Lower leg skin (tissue), 3 donors: ENCODE results near the gene CELF2.

Experiments used
- CTCF ChIP-seq, 3 donors: fragments of 450-650 bp; IDR thresholded peaks; one replicate each; pipeline ENCODE4 v1.5.1; 2016; ENCODE audit warnings: antibody characterized with exemption in 3 of 3, mild to moderate bottlenecking in 3 of 3, moderate library complexity in 2 of 3
- POLR2A ChIP-seq, 2 donors: fragments of 450-650 bp; IDR thresholded peaks; one replicate each; pipeline ENCODE4 v1.6.1; 2016 to 2017; ENCODE audit warnings: antibody characterized with exemption in 2 of 2, mild to moderate bottlenecking in 1 of 2, moderate library complexity in 1 of 2

DNA sequence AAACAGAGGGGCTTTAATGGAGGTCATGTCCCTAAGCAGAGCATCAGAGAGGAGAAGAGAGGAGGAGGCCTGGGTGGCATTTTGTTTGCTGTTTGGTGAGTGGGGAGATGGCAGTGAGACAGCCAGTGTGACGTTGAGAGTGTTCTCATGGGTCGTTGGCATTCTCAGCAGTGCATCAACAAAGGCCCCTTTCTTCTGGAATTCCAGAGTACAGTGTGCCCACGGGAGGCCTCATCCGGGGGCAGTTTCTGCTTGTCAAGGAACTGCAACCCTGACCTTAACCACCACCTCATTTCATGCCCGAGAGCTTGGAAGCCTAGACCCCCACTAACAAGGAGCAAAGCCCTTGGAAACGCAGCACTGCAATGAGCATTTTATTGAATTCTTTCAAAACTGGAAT is 92.9 kb downstream of the CELF2 start:
- no peak for TF ChIP-seq POLR2A (IDR thresholded peaks at IDR 0.05)
- TF ChIP-seq CTCF (IDR thresholded peaks at IDR 0.05): no peak
